HEK293 (cell line): Measurements from ENCODE around the gene KLF16.

ENCODE experiments used
- INSM2 ChIP-seq: fragments of 450-650 bp; formaldehyde crosslinking; IDR thresholded peaks from 2 replicates; pipeline ENCODE4 v1.5.1; 2016; ENCODE audit warnings: missing biosample characterization, missing genetic modification characterization
- PRDM10 ChIP-seq: fragments of 450-650 bp; formaldehyde crosslinking; IDR thresholded peaks from 2 replicates; pipeline ENCODE4 v1.5.1; 2016; ENCODE audit warnings: missing biosample characterization, missing genetic modification characterization
- PRDM2 ChIP-seq: fragments of 450-650 bp; formaldehyde crosslinking; IDR thresholded peaks from 2 replicates; pipeline ENCODE4 v1.5.1; 2016; ENCODE audit warnings: missing biosample characterization, missing genetic modification characterization, borderline replicate concordance
- RBAK ChIP-seq: fragments of 450-650 bp; formaldehyde crosslinking; IDR thresholded peaks from 2 replicates; pipeline ENCODE4 v1.5.1; 2016; ENCODE audit warnings: missing biosample characterization, missing genetic modification characterization
- ZBTB11 ChIP-seq: fragments of 450-650 bp; formaldehyde crosslinking; conservative IDR thresholded peaks from 2 replicates; pipeline ENCODE4 v1.5.1; 2016; ENCODE audit warnings: low read depth, missing biosample characterization, missing genetic modification characterization
- ZNF121 ChIP-seq: fragments of 450-650 bp; formaldehyde crosslinking; IDR thresholded peaks from 2 replicates; pipeline ENCODE4 v1.5.1; 2016; ENCODE audit warnings: missing biosample characterization, missing genetic modification characterization
- ZNF366 ChIP-seq: fragments of 450-650 bp; formaldehyde crosslinking; conservative IDR thresholded peaks from 2 replicates; pipeline ENCODE4 v1.5.1; 2016; ENCODE audit warnings: missing biosample characterization, missing genetic modification characterization
- ZNF391 ChIP-seq: fragments of 450-650 bp; formaldehyde crosslinking; IDR thresholded peaks from 2 replicates; pipeline ENCODE4 v1.5.1; 2016; ENCODE audit warnings: low read depth, missing biosample characterization, missing genetic modification characterization, borderline replicate concordance
- ZNF501 ChIP-seq: fragments of 450-650 bp; formaldehyde crosslinking; IDR thresholded peaks from 2 replicates; pipeline ENCODE4 v1.5.1; 2016; ENCODE audit warnings: missing biosample characterization, missing genetic modification characterization
- ZNF513 ChIP-seq: fragments of 450-650 bp; IDR thresholded peaks from 2 replicates; pipeline ENCODE4 v1.5.1; 2018; ENCODE audit warnings: missing biosample characterization, missing genetic modification characterization
- ZNF530 ChIP-seq: fragments of 450-650 bp; formaldehyde crosslinking; IDR thresholded peaks from 2 replicates; pipeline ENCODE4 v1.5.1; 2016; ENCODE audit warnings: low read depth, missing biosample characterization, missing genetic modification characterization
- ZNF555 ChIP-seq: fragments of 450-650 bp; formaldehyde crosslinking; conservative IDR thresholded peaks from 2 replicates; pipeline ENCODE4 v1.5.1; 2017; ENCODE audit warnings: missing biosample characterization, mild to moderate bottlenecking, missing genetic modification characterization, inconsistent platforms
- ZNF558 ChIP-seq: fragments of 450-650 bp; formaldehyde crosslinking; IDR thresholded peaks from 2 replicates; pipeline ENCODE4 v1.5.1; 2016; ENCODE audit warnings: missing biosample characterization, missing genetic modification characterization
- ZNF768 ChIP-seq: fragments of 450-650 bp; formaldehyde crosslinking; IDR thresholded peaks from 2 replicates; pipeline ENCODE4 v1.5.1; 2018; ENCODE audit warnings: missing biosample characterization, mild to moderate bottlenecking, missing genetic modification characterization
- ZNF777 ChIP-seq: fragments of 450-650 bp; formaldehyde crosslinking; IDR thresholded peaks from 2 replicates; pipeline ENCODE4 v1.5.1; 2017; ENCODE audit warnings: missing biosample characterization, missing genetic modification characterization, borderline replicate concordance
- ZNF792 ChIP-seq: fragments of 450-650 bp; formaldehyde crosslinking; IDR thresholded peaks from 2 replicates; pipeline ENCODE4 v1.5.1; 2016; ENCODE audit warnings: missing biosample characterization, missing genetic modification characterization
- ZSCAN23 ChIP-seq: fragments of 450-650 bp; formaldehyde crosslinking; IDR thresholded peaks from 2 replicates; pipeline ENCODE4 v1.5.1; 2016; ENCODE audit warnings: missing biosample characterization, missing genetic modification characterization
- TF ChIP-seq, protein P1 (sequence below): fragments of 450-650 bp; formaldehyde crosslinking; IDR thresholded peaks from 2 replicates; pipeline ENCODE4 v1.5.1; 2016; ENCODE audit warnings: missing biosample characterization, missing genetic modification characterization
- TF ChIP-seq, protein P2 (sequence below): fragments of 450-650 bp; formaldehyde crosslinking; IDR thresholded peaks from 2 replicates; pipeline ENCODE4 v1.5.1; 2017; ENCODE audit warnings: missing biosample characterization, missing genetic modification characterization

The KLF16 gene

DNA sequence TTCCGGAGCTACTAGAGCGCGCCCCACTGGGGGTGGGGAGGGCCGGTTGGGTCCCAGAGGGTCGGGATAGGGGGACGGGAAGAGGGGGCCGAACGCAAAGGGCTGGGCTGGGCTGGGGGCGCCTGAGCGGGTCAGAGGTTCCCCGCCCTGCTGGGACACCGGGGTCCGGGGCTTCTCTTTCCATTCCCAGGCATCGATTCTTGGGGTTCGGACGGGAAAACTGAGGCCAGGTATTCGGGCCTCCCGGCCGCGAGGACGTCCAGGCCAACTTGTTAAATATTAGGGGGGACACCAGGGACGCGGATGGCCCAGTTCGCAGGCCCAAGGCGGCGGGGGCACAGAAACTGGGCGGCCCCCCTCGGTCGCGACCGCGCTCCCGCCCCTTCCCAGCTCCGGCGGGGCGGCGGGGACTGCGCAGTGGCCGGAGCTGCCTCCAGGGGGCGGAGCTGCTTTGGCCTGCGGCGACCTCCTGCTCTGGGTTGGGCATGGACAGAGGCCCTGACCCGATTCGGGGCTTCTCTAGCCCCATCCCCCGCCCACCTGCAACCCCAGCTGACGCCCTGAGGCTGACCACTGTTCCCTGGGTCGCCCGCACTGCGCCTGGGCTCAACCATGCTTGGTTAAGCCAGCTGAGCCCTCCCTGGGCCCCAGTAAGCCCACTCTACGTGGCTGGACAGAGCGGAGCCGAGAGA is 1.2 kb upstream of the KLF16 start (continued):
- TF ChIP-seq PRDM10 = no peak
- TF ChIP-seq ZNF558 (tag by site-specific recombination) = no peak
- no peak for TF ChIP-seq ZNF513
- peak; percentile 25; the same call in 1 of the 2 replicates for TF ChIP-seq ZBTB11
- TF ChIP-seq, protein P1, sequence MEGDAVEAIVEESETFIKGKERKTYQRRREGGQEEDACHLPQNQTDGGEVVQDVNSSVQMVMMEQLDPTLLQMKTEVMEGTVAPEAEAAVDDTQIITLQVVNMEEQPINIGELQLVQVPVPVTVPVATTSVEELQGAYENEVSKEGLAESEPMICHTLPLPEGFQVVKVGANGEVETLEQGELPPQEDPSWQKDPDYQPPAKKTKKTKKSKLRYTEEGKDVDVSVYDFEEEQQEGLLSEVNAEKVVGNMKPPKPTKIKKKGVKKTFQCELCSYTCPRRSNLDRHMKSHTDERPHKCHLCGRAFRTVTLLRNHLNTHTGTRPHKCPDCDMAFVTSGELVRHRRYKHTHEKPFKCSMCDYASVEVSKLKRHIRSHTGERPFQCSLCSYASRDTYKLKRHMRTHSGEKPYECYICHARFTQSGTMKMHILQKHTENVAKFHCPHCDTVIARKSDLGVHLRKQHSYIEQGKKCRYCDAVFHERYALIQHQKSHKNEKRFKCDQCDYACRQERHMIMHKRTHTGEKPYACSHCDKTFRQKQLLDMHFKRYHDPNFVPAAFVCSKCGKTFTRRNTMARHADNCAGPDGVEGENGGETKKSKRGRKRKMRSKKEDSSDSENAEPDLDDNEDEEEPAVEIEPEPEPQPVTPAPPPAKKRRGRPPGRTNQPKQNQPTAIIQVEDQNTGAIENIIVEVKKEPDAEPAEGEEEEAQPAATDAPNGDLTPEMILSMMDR (tag by site-specific recombination) = peak; percentile 92
- no peak for TF ChIP-seq ZNF555
- TF ChIP-seq ZNF777 (tag by site-specific recombination) = no peak
- TF ChIP-seq ZNF501 (tag by site-specific recombination) = no peak
- no peak for TF ChIP-seq ZNF530
- TF ChIP-seq, protein P2, sequence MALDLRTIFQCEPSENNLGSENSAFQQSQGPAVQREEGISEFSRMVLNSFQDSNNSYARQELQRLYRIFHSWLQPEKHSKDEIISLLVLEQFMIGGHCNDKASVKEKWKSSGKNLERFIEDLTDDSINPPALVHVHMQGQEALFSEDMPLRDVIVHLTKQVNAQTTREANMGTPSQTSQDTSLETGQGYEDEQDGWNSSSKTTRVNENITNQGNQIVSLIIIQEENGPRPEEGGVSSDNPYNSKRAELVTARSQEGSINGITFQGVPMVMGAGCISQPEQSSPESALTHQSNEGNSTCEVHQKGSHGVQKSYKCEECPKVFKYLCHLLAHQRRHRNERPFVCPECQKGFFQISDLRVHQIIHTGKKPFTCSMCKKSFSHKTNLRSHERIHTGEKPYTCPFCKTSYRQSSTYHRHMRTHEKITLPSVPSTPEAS (tag by site-specific recombination) = no peak
- TF ChIP-seq ZNF121 (tag by site-specific recombination) = no peak
- TF ChIP-seq RBAK (tag by site-specific recombination) = no peak
- TF ChIP-seq ZNF391 (tag by site-specific recombination) = no peak
- TF ChIP-seq INSM2 (tag by site-specific recombination) = no peak
- TF ChIP-seq PRDM2 (tag by site-specific recombination) = no peak
- 0 out of 2 replicates have a peak, but pooled peaks have one; percentile 23 for TF ChIP-seq ZNF366
- no peak for TF ChIP-seq ZSCAN23 (tag by site-specific recombination)
- TF ChIP-seq ZNF768 = no peak
- TF ChIP-seq ZNF792 (tag by site-specific recombination) = no peak
